Sciatic nerve (tissue), 2 donors: ENCODE results near the gene SNX25. TPM values are rescaled to one million over a fixed set of nuclear protein-coding genes. Genes with fewer than 3 reads are reported as not detected.

Experiments
- ATAC-seq: fragments of 200-7000 bp; cut with Tn5 transposase; one replicate; pipeline ENCODE4 v1.9.1; 2020; ENCODE audit warnings: mild to moderate bottlenecking, moderate library complexity
- DNase-seq: peaks from one replicate; pipeline ENCODE4 v3.0.0-alpha.2; 2020; ENCODE audit warnings: low spot score
- intact Hi-C: fragments of 100-400 bp; cut with DNase I; formaldehyde crosslinking; loops from one replicate; pipeline ENCODE4 v1.14.2; 2022
- total RNA-seq: library from RNA; stranded (reverse); fragmentation: NEBNext Ultra II Directional; extraction: Animal tissue kit (Norgen Biotek cat#: 25700); gene quantifications from one replicate; pipeline ENCODE4 v1.2.1, GENCODE V29; 2021
- donor health status: DM: no; HTN: no; CAD: no.
- donor health status: DM: no; HTN: no; CAD: no.

Gene SNX25
- total RNA-seq, 1 donor from 2014 or later, result 33.6 TPM

GRCh38 chr4:185412412-185412811, 203.0 kb downstream of the SNX25 start:
- DNase-seq (no peak), ATAC-seq (no peak)
- intact Hi-C loops, result no loop called here

Other genes with a start within 250 kb of the SNX25 start
- not detected for gene HELT, start 191.1 kb upstream of the SNX25 start, total RNA-seq
- gene SLC25A4, start 66.3 kb upstream of the SNX25 start, total RNA-seq, result 22.7 TPM
- 44.8 TPM for gene CFAP97, start 5.6 kb upstream of the SNX25 start, total RNA-seq
- gene LRP2BP, start 186.3 kb downstream of the SNX25 start, total RNA-seq, result 4.9 TPM
- 25.1 TPM for gene ANKRD37, start 187.2 kb downstream of the SNX25 start, total RNA-seq
- 38.9 TPM for gene UFSP2, start 216.4 kb downstream of the SNX25 start, total RNA-seq